Measurements from ENCODE around the gene KMT2B.

DNA sequence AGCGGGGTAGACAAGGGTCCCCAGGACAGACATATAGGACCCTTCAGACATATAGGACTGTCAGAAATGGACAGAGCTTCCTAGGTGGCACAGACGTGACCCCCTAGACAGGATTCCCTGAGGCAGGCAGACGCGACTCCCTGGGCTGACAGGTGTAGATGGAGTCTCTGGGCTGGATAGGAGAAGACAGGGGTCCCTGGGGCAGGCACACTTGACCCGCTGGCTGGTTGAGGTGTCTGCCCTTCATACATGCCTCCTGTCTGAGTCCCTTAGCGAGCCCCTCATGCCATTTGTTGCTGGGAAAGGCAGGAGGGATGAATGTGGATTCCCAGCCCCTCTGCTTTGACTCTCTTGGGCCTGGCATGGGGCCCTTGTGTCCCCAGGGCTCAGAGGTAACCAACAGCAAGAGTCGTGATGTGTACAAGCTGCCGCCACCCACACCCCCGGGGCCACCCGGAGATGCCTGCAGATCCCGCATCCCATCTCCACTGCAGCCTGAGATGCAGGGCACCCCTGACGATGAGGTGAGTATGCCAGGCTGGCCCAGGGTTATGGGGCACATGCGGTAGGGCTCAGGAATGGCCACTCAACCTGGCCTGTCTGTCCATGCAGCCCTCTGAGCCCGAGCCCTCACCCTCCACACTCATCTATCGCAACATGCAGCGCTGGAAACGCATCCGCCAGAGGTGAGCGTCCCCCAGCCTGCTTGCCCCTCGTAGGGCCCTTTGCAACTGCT is 36.0 kb downstream of the KMT2B start:
- TF ChIP-seq RAD21 (IDR thresholded peaks at IDR 0.05; ENCODE audit: low read depth) (no peak), EGR1 (IDR thresholded peaks at IDR 0.05) (no peak), TAF1 (IDR thresholded peaks at IDR 0.05; ENCODE audit: low read depth) (no peak), TCF12 (IDR thresholded peaks at IDR 0.05; ENCODE audit: low read depth) (no peak), YY1 (IDR thresholded peaks at IDR 0.05; ENCODE audit: low read depth) (no peak), CEBPB (IDR thresholded peaks at IDR 0.05) (no peak), ZBTB7A (IDR thresholded peaks at IDR 0.05; ENCODE audit: low read depth) (no peak)
- TF ChIP-seq, protein P1, sequence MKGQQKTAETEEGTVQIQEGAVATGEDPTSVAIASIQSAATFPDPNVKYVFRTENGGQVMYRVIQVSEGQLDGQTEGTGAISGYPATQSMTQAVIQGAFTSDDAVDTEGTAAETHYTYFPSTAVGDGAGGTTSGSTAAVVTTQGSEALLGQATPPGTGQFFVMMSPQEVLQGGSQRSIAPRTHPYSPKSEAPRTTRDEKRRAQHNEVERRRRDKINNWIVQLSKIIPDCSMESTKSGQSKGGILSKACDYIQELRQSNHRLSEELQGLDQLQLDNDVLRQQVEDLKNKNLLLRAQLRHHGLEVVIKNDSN (IDR thresholded peaks at IDR 0.05) = no peak
- TF ChIP-seq, protein P2, sequence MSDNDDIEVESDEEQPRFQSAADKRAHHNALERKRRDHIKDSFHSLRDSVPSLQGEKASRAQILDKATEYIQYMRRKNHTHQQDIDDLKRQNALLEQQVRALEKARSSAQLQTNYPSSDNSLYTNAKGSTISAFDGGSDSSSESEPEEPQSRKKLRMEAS (IDR thresholded peaks at IDR 0.05) = no peak
